HUDEP-2 (cell line): ENCODE measurements around the gene THBD.

ENCODE experiments used
- DNase-seq, 76 experiments: peaks; one replicate each; lab custom pipeline; 2025; ENCODE audit not compliant: unreplicated experiment in 76 of 76; lab: John Stamatoyannopoulos, UW

The THBD gene, protein sequence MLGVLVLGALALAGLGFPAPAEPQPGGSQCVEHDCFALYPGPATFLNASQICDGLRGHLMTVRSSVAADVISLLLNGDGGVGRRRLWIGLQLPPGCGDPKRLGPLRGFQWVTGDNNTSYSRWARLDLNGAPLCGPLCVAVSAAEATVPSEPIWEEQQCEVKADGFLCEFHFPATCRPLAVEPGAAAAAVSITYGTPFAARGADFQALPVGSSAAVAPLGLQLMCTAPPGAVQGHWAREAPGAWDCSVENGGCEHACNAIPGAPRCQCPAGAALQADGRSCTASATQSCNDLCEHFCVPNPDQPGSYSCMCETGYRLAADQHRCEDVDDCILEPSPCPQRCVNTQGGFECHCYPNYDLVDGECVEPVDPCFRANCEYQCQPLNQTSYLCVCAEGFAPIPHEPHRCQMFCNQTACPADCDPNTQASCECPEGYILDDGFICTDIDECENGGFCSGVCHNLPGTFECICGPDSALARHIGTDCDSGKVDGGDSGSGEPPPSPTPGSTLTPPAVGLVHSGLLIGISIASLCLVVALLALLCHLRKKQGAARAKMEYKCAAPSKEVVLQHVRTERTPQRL

DNA sequence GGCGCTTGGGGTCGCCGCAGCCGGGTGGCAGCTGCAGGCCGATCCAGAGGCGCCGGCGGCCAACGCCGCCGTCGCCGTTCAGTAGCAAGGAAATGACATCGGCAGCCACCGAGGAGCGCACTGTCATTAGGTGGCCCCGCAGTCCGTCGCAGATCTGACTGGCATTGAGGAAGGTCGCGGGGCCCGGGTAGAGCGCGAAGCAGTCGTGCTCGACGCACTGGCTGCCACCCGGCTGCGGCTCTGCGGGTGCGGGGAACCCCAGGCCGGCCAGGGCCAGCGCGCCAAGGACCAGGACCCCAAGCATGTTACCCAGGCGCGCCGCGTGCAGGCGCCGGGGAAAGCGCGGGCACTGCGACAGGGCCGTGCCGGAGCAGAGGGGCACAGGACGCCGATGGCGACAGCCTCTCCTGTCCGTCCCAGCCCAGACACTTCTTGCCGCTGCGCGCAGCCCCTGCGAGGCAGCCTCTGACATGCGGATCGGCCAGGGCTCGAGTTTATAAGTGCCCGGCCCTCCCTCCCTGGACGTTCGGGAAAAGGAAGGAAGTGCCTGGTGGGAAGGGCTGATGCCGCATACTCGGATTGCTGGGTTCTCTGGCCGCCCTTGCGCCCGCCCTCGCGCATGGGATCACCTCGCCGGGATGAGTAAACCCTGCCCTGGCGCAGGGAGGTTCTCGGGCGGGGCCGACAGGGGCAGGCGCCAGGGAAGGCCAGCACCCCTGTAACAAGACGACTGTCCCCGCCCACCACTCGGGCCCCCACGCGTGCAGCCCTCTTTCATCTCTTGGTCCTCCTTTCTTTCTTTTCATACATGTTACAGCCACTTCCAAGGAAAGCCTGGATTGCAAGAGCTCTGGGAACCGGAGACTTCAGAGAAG is at the start of gene THBD:
THBD (minus strand) TSS at position 472 of the 875 bp plus-strand sequence; CDS start at position 304, 168 bp downstream.
- peak in 12 of 76 experiments; percentile 3 to 55 (median 26) for DNase-seq

DNA sequence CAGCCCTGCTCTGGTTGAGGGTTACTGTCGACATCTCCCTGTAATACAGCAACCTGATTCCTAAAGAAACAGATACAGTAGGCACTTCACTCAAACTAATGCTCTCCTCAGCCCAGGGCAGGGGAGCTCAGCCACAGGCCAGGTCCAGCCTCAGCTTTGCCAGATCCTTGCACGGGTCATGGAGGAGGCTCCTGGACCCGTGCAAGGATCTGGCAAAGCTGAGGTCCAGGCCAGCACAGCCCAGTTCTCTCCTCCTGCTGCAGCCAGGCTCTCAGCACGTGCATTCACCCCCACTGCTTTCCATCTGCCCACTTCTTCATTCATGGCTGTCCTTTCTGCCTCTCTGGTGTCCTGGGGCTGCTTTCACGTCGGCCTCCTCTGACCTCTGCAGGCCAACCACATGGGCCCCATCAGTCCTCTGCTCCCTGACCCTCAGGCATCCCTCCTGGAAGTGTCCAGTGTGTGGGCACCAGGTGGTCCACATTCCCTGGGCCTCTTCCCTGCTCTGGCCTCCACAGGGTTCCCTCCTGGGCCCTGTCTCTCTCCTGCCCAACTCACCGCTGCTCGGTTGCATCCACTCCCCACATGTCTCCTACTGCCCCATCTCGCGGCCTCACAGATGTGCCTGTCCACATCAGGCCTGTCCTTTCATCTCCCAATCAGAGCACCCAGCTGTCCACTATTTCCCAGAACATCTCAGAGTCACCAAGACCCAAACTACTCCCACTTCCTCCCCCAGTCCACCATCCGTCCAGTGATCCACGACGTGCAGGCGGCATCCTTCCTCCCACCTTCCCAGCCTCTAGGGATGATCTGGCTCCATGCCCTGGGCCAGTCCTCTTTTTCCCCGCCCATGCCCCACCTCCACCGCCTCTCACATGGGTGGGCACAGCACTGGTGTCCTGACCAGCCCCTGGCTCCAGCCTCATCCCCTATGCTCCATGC is 48.4 kb upstream of the THBD start:
- no peak for DNase-seq

DNA sequence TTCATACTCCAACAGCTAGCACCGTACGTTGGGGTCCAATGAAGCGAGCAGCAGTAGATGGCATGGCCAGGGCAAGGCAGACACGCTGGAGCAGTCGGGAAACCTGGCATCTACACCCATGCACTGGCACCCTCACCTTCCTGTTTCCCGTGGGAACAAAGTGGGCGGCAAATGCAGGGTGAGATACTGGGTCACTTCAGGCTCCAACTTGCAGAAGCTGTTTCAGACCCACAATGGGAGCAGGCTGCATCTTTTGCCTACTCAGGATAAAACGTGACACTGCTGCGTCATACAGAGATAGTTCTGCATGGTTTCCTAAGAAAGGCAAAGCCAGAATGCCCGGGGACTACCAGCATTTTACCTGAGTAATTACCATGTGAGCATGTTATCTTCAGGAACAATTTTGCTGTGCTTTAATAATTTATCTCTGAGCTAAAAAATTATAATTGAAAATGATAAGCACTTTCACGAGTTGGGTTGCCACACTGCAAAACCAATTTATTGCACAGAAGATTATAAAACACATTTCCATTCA is 47.6 kb upstream of the THBD start:
- no peak for DNase-seq

DNA sequence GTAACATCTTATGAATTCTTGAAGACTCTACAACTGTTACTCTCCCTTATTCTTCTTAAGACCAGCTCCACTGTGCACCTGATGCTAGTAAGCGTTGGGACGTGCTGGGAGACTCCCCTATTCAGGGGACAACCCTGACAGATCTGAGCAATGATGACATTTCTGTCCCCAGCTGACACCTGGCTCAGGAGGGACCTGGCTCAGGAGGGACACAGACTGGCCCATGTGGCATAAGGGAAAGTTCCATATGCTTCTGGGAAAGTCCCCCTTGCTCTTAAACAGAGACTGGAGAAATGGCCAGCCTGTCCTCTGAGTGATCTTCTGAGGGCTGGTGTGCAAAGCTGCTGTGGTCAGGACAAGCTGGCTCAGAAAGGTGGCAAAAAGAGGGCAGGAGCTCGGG is 46.6 kb upstream of the THBD start:
- DNase-seq = no peak

DNA sequence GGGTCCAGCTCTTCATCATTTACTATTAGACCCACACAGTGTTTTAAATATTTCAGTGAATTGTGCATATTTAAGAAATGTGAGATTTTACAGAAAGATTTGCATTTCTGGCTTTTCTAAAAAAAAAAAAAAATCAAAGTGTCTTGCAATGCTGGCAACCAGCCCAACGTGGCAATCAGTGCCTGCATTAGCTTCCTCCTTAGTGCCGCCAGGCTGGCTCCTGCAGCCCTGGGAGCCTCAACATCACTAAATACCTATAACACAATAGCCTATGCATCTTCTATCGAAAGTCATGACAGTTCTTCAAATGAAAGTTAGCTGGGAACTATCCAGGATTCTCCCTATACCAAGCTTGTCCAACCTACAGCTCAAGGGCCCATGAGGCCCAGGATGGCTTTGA is 46.0 kb upstream of the THBD start:
- no peak for DNase-seq

DNA sequence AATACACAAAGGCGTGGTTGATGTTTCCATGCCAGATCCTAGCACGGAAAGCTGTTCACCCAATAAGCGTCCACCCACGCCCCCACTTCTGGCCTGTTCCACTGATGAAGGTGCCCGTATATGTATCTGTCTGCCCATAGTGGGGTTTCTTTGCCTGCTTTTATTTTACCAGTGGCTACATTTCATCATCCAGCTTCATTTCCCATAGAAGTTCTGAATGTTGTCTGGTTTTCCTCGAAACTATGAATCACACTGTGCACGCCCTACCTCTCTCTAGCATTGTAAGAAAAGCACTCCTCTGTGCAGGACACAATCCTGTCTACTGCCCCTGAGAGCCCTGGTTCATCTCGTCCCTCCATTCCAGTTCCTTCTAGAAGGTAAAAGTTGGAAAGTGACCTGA is 45.5 kb upstream of the THBD start:
- DNase-seq = no peak

DNA sequence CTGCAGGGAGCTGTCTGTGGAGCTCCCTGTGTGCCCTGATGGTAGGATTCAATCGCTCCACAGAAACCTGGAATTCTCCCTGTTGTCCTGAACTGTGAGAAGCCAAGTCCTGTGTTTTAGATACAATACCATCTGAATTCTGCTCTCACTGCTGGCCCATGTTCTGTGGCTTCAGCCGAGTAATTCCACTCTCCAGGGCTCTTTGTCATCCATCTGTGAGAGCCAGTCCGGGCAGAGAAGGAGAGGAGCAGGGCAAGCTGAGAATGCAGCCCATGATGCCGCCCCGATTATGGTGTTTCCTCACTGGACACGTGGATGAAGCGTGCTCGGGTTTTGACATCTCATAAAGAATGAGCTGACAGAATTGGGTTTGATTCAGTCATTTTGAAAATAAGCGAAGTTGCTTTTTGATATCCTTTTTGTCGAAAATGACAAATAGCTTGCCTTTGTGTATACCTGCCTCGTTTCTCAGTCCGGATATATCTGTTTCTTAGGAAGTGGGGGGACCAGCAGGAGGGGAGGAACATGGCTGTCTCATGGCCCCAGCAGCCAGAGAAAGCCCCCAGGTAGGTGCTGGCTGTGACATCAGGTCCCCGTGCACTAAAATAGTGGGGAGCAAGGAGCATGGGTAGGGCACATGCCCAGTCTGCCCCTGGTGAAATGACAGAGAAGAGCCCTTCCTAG is 44.9 kb upstream of the THBD start:
- DNase-seq = no peak

DNA sequence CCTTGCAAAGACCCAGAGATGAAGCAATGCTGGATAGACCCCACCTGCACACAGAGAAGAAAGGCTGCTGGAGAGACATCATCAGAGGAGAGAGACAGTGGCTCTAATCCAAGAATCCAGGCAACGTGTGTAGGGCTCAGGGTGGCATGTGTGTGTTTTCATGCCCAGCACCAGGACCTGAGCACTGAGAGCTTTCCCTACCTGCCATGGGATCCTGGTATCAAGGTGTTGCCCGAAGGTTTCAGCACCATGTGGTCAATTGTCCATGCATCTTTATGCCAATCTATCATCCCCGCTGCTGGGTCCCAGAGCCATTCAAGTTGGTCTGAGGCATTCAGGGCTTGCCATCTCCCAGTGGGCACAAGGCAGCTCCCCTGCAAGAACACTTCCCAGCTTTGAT is 44.1 kb upstream of the THBD start:
- no peak for DNase-seq

DNA sequence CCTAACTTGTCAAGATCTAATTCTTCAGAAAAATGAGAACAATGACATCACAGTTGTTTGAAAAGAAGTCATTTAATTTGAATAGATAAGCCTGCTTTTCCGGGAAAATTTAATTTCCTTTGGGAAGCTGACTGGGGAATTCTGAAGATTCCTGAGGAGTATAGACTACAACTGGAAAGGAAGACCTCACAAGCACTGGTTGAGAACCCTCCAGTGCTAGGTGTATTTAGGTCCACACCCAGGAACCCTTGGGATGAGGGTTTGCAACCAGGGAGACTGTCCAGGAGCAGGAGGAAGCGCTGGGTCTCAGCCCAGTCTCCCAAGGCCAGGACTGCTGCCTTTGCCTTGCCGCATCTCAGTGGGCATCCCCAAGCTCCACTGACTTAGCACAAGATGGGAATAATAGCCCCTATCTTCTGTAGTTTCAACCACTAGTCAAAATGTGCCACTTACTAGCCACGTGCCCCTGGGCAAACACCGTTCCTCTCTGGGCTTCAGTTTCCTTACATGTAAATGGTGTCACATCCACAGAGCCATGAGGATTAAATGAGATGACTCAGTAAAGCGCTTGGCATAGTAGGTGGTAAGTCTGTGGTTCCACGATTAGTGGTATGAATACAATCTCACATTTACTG is 43.5 kb upstream of the THBD start:
- DNase-seq = no peak

DNA sequence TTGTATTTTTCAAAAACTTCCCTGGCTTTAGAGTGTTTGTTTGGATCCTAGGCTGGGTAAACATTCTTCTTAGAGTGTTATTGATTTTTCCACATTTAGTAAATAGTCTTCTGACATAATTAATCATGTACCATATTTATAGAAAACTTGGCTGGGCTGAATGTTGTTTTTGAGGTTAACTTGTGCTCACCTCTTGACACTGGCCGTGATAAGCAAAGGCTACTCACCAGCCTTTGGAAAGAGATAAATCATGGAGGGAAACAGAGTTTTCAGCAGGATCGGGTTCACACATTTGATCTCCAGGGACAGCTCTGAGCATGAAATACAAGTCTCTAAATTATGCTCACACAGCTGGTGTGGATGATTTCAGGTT is 42.9 kb upstream of the THBD start:
- no peak for DNase-seq

DNA sequence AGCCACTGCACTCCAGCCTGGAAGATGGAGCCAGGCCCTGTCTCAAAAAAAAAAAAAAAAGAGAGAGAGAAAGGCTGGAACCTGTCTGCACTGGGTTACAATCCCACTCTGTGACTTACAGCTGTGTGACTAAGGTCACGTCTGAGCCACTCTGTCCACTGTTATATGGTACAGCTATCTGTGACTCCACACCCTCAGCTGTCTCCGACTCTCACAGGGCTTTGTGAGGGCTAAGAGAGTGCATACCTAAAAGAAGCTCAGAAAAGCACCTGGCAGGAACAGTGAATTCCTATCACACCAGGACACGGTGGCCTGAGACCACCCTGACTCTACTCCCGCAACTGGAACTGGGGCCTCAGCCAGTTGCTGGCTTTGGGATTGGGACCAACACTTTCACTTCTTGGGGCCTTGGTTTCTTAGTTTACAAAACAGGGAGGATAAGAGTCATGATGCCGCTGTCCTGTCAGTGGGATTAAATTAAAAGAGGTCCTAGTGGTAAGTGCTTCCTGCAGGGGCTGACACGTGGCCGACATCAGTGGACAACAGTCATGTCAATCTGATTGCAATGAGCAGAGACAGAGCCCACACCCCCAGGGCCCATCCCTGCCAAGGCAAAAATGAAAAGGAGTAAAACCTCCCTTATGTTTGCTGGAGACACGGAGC is 42.4 kb upstream of the THBD start:
- no peak for DNase-seq

DNA sequence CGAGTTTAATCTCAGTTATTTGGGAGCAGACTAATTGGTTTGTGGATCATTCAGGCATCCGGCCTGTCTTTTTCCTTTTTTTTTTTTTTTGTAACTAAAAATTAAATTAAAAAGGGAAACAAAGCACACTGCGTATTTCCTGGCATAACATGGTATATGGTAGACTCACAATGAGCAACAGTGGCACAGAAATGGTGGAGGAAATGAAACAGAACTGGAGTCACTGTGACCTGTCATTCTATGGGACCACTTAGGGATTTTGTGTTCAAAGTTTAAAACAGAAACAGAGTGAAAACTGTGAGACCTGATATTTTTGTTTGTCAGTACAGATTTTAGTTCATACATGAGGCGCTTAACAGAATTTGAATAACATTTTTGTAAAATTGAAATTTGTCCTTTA is 41.4 kb upstream of the THBD start:
- DNase-seq = no peak

DNA sequence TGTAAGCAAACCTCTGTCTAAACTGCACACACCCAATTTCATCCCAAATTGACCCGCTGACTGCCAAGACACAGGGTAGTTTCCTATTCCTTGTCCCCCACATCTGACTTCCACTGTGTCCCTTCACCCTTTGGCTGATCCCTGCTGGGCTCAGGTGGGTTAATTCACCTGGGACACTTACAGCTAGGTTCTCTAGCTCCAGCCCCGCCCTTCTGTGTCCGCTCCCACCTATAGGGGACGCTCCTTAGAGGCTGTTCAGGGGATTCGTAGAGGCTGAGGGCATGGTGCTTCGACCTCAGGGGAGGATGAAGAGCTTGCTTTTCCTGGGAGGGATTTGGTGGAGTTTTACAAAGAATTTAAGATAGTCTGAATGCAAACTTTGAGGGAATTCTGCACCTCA is 40.7 kb upstream of the THBD start:
- DNase-seq = no peak

DNA sequence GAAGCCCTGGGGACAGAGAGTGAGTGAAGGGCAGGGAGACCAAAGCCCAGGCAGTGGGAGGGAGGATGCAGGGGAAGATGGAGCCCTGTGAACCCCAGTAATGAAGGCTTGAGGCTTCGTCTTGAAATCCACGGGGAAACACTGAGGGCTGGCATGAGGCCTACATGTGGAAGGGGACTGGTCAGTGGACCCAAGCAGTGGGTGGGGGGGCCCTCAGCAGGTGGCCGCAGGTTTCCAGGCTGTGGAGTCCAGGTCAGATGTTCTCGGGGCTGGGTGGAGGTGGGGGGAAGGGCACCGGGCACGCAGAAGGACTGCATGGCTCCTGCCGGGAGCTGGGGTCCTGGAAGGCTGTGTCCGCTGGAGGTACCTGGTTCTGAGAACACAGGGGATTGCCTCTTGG is 39.4 kb upstream of the THBD start:
- DNase-seq = no peak

DNA sequence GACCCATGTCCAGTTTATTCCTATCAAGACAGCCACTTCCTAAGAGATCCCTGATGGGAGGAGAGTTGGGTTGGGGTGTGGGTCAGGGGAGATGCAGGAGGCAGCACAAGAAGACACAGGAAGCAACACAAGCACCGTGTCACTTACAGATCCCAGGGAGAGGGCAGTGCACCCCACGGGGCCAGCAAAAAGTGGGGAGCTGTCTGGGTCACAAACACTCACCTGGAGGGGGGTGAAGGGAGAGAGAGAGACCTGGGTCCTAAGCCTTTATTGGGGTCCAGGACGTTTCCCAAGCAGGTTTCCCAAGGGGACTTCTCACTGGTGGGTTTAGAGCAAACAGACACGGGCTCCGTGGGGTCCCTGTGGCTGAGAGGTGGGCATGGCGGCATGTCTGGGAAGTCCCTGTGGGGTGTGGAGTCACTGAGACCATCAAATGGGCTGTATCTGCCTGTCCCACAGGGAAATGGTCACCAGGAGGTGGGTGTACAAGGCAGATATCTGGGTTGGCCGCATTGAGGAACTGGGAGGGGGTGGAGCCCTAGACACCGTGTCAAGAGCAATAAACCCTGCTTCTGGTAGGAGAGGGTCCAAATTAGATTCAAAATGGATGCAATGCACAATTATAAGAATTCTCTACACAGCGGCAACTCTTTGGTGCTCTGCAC is 38.2 kb upstream of the THBD start:
- DNase-seq = peak in 3 of 76 experiments; percentile 11 to 17 (median 12)

DNA sequence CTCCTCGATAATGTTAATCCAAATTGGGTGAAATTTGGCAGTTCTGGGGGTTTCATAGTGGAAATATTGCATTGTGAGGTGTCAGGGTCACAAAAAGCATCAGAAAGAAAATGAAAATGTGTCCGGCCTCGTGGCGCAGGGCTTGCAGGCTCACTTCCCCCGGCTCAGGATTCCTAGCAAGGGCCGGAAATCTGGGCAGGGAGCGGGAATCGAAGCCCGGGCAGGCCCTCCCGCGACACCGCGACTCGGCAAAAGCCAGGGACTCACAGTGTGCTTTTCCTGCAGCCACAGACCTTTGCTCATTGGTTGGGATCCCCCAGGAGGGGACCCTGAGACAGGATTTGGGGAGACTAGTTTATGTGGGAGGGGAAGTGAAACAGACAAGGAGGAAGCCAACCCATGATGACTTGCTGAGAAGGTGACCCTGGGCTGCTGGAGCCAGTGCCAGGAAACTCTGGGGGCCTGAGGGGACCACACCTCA is 37.5 kb upstream of the THBD start:
- no peak for DNase-seq

DNA sequence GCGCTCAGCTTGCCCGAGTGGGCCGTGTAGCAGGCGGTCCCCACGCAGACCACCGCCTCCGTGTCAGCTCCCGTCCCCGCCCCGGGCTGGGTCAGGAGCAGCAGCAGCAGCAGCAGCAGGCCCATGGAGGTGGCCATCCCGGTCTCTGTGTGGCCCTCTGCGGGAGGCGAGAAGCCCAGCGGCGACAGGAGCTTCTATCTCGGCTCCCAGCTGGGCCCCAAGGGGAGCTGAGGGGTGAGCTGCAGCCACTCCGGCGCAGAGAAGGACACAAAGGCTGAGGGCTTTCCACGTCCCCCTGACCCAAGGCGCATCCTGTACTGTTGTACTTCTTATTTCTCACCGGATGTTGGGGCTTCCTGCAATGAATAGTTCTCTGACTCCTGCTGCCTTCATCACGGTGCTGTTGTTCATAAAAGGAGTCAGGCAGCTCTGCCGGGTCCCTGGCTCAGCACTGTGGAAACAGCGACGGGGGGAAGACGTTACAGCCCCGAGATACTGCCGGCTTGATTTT is 36.6 kb upstream of the THBD start, which contains the start of gene CD93:
CD93 (minus strand) TSS at position 269 of the 511 bp plus-strand sequence; CDS start at position 137, 132 bp downstream.
- DNase-seq = no peak
